Measurements from ENCODE around the gene PRRX2. TPM values are rescaled to one million over a fixed set of nuclear protein-coding genes. Genes with fewer than 3 reads are reported as not detected.

PRRX2 gene
- total and polyA plus RNA-seq, 2 of the 13 experiments (the other 11 are each of a cell fraction or from before 2014, with no cell fraction given): 0.05 TPM; not detected in 1

DNA sequence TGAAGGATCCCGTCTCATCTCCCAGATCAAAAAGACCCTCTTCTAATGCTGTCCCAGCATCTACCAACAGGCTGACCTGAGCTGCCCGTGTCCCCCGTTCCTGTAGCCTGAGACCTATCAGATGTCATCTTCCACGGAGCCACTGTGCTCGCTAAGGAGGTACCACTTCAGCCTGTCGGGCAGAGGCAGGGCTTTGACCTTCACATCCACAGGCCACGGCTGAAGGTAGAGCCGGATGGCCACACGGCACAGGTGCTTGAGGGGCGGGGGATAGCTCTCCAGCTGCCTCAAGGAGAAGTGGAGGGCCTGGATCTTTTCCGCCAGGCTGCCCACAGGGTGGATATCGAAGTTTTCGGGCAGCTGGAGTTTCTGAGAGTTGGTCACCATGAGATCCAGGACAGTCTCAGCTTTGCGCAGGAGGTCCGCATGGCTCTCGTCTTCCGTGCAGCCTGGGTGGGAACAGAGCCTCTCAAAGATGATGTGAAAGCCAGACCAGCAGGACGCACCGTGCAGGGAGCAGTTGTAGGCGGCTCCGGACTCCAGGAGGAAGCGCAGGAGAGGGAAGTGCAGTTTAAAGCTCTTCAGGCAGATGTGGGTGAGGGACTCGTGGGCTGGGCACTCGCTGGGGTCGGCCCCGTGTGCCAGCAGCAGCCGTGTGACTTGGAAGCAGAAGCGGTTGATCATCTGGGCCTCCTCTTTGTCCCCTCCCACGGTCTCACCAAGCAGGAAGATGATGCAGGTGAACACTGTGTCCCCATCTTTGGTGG is 27.6 kb upstream of the PRRX2 start (continued):
- TF ChIP-seq AKNA (CRISPR knock-in tag; IDR thresholded peaks at IDR 0.05; ENCODE audit: borderline replicate concordance) (no peak), POLR2AphosphoS5 (IDR thresholded peaks at IDR 0.05; ENCODE audit: low read depth, low read length) (peak; percentile 2; the same call in 1 of the 2 replicates), AGO2 (optimal IDR thresholded peaks at IDR 0.05; ENCODE audit: low read depth, low read length) (peak; percentile 81), ZNF709 (CRISPR knock-in tag; IDR thresholded peaks at IDR 0.05) (no peak), DMAP1 (CRISPR knock-in tag; IDR thresholded peaks at IDR 0.05) (no peak), TBL1XR1 (IDR thresholded peaks at IDR 0.05; ENCODE audit: borderline replicate concordance, low read length, partially characterized antibody) (no peak), PRDM10 (CRISPR knock-in tag; IDR thresholded peaks at IDR 0.05; ENCODE audit: low read depth) (no peak), NFKBIZ (CRISPR knock-in tag; IDR thresholded peaks at IDR 0.05) (no peak), ZNF432 (CRISPR knock-in tag; IDR thresholded peaks at IDR 0.05; ENCODE audit: borderline replicate concordance) (no peak)
- TF ChIP-seq, protein P1, sequence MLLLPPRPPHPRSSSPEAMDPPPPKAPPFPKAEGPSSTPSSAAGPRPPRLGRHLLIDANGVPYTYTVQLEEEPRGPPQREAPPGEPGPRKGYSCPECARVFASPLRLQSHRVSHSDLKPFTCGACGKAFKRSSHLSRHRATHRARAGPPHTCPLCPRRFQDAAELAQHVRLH (CRISPR knock-in tag; IDR thresholded peaks at IDR 0.05; ENCODE audit: borderline replicate concordance, low read depth): no peak

Measured in HepG2 (cell line).